DMS 273 treated with DMSO at 0.1 percent for 48 hours (cell line): ENCODE data around the gene NNMT.

Experiments used
- DNase-seq: peaks from one replicate; lab custom pipeline; 2025; lab: John Stamatoyannopoulos, UW

NNMT gene

GRCh38 chr11:114295676-114296604 is at the start of gene NNMT:
Gene NNMT, plus strand, starts transcription at chr11:114296399. Its CDS starts 158 bp downstream, at chr11:114296557.
- DNase-seq, result no peak

GRCh38 chr11:114247070-114247789 is 49.0 kb upstream of the NNMT start:
- DNase-seq, result no peak

- no peak for DNase-seq
Measured at GRCh38 chr11:114250180-114250579, 46.0 kb upstream of the NNMT start.

GRCh38 chr11:114250993-114251814 is 45.0 kb upstream of the NNMT start:
- no peak for DNase-seq

GRCh38 chr11:114251815-114252337 is 44.3 kb upstream of the NNMT start:
- no peak for DNase-seq

GRCh38 chr11:114252767-114253166 is 43.4 kb upstream of the NNMT start:
- no peak for DNase-seq

GRCh38 chr11:114253771-114254170 is 42.4 kb upstream of the NNMT start:
- DNase-seq, result no peak

GRCh38 chr11:114254571-114255146 is 41.5 kb upstream of the NNMT start:
- DNase-seq, result no peak

GRCh38 chr11:114255289-114255688 is 40.9 kb upstream of the NNMT start:
- no peak for DNase-seq

- DNase-seq, result no peak
Measured at GRCh38 chr11:114256176-114256966, 39.8 kb upstream of the NNMT start.

GRCh38 chr11:114256967-114257286 is 39.3 kb upstream of the NNMT start:
- DNase-seq, result no peak

- DNase-seq, result no peak
Measured at GRCh38 chr11:114257621-114258558, 38.3 kb upstream of the NNMT start.

- no peak for DNase-seq
Measured at GRCh38 chr11:114258696-114259095, 37.5 kb upstream of the NNMT start.

GRCh38 chr11:114259124-114259526 is 37.1 kb upstream of the NNMT start:
- no peak for DNase-seq

- DNase-seq, result no peak
Measured at GRCh38 chr11:114259551-114259983, 36.6 kb upstream of the NNMT start.

GRCh38 chr11:114260077-114260476 is 36.1 kb upstream of the NNMT start:
- DNase-seq, result no peak

GRCh38 chr11:114260483-114260882 is 35.7 kb upstream of the NNMT start:
- DNase-seq, result no peak

- no peak for DNase-seq
Measured at GRCh38 chr11:114261791-114262190, 34.4 kb upstream of the NNMT start.

GRCh38 chr11:114262681-114263512 is 33.3 kb upstream of the NNMT start:
- DNase-seq, result peak; percentile 38
